Measurements from ENCODE around the gene SPNS3.

Gene SPNS3

DNA sequence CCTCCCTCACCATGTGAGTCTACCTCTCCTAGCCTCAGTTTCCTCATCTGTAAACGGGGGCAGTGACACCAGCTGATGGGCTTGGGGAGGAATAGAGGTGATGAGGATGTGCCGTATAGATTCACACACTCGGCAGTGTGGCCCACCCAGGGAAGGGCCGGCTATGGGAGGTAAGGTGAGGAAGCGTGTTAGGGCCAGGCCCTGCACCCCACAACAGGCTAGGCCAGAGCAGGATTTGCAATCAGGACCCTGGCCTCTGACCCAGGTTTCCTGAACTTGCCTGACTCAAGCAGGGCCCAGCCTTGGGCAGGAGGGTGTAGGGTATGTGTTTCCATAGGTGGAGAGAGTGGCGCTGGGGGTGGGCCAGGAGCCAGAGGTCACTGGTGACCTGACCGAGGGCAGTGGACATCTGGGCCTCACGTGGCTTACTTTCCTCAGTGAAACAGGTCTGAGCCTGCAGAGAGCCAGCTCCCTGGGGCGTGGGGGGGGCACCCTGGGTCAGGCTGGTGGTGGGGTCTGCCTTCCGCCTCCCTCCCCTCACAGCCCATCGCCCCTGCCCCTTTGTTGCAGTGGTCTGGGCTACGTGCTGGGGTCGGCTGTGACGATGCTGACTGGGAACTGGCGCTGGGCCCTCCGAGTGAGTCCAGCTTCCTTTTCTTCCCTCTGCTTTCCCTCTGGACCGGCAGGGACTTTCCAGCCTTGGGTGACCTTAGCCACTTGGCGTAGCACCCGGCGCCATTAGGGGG is 12.8 kb downstream of the SPNS3 start:
- Histone ChIP-seq H3K27ac (ENCODE audit: low read depth, low read length) (no peak overlapping the region), H3K36me3 (ENCODE audit: control insufficient read depth, insufficient read depth, low read length) (no peaks in the 10 kb centered on the region), H3K27me3 (ENCODE audit: control insufficient read depth, insufficient read depth, low read length) (no peaks in the 10 kb centered on the region), H3K9ac (ENCODE audit: low read depth, low read length) (no peak overlapping the region), H3K9me3 (ENCODE audit: control insufficient read depth, insufficient read depth, low read length) (no peaks in the 10 kb centered on the region), H3K4me1 (ENCODE audit: control insufficient read depth, insufficient read depth, low read length) (no peaks in the 10 kb centered on the region), H3K4me3 (ENCODE audit: low read depth, low read length) (no peak overlapping the region)

DNA sequence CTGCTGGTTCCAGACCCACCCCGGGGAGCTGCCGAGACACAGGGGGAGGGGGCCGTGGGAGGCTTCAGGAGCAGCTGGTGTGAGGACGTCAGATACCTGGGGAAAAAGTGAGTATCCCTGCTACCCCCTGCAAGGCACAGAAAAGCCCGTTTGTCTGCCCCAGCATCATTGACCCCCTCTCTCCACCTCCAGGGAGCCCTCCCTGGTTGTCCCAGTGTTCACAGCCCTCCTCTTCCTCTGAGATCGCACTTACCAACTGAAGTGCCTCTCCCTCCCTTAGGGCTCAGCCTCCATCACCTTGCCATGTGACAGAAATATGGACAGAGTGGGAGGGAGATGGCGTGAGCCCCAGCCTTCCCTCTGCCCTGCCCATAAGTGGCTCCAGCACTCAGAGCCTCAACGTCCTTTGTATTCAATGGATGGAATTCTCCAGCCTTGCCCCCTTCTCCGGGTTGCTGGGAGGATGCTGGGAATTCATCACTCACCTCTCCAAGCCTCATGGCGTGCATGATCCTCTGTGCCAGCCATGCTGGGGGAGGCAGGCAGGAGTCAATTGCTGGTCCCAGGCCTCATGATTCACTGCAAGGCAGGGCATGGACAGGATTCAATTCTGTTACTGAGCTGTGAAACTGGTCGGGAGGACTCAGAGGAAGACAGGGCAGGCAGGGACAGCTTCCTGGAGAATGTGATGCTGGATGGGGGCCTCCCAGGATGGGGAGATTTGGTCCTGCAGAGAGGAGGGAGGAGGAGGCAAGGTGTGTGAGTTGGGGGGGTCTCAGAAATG is 14.6 kb downstream of the SPNS3 start:
- Histone ChIP-seq H3K4me1 (ENCODE audit: control insufficient read depth, insufficient read depth, low read length) (no peaks in the 10 kb centered on the region), H3K27me3 (ENCODE audit: control insufficient read depth, insufficient read depth, low read length) (no peaks in the 10 kb centered on the region), H3K9me3 (ENCODE audit: control insufficient read depth, insufficient read depth, low read length) (no peaks in the 10 kb centered on the region), H3K36me3 (ENCODE audit: control insufficient read depth, insufficient read depth, low read length) (no peaks in the 10 kb centered on the region), H3K27ac (ENCODE audit: low read depth, low read length) (no peak overlapping the region), H3K9ac (ENCODE audit: low read depth, low read length) (no peak overlapping the region), H3K4me3 (ENCODE audit: low read depth, low read length) (no peak overlapping the region)

DNA sequence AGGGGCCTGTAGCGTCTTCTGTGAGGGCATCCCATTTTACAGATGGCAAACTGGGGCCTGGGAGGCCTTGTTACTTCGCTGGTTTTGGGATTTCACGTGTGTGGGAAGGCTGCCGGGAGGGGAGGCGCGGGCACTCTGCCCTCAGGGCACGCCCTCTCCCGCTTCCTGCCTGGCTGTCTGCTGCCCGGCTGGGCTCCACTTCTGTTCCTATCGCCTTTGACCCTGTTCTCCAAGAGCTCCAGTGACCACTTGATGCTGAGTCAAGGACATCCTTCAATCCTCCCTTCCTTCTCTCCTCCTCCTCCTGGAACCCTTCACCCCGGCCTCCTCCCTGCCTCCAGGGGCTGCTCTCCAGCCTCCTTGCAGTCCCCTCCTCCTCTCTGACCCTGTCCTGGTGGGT is 16.0 kb downstream of the SPNS3 start:
- H3K4me3 ChIP-seq (ENCODE audit: low read depth, low read length) = no peak overlapping the region
- H3K4me1 ChIP-seq (ENCODE audit: control insufficient read depth, insufficient read depth, low read length) = no peaks in the 10 kb centered on the region
- no peaks in the 10 kb centered on the region for H3K36me3 ChIP-seq (ENCODE audit: control insufficient read depth, insufficient read depth, low read length)
- H3K27ac ChIP-seq (ENCODE audit: low read depth, low read length) = no peak overlapping the region
- no peaks in the 10 kb centered on the region for H3K27me3 ChIP-seq (ENCODE audit: control insufficient read depth, insufficient read depth, low read length)
- H3K9ac ChIP-seq (ENCODE audit: low read depth, low read length) = no peak overlapping the region
- no peaks in the 10 kb centered on the region for H3K9me3 ChIP-seq (ENCODE audit: control insufficient read depth, insufficient read depth, low read length)

DNA sequence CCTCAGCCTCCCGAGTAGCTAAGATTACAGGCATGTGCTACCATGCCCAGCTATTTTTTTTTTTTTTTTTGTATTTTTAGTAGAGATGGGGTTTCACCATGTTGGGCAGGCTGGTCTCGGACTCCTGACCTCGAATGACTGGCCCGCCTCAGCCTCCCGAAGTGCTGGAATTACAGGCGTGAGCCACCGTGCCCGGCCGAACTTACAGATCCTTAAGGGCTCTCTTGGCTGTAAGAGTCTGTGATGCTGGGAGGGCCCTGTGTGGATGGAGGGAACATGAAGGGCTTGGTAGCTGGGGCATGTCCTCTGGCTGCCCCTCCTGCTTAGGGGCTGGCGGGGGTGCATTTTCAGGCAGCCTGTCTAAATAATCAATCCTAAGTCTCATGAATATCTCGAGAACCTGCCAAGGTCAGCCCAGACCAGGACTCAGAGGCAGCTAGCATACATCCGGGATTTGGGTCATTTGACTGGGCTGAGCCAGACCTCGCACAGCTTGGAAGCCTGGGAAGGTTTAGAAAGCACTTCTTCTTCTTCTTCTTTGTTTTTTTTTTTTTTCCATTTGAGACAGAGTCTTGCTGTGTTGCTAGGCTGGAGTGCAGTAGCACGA is 17.1 kb downstream of the SPNS3 start:
- Histone ChIP-seq H3K27ac (ENCODE audit: low read depth, low read length) (no peak overlapping the region), H3K36me3 (ENCODE audit: control insufficient read depth, insufficient read depth, low read length) (no peaks in the 10 kb centered on the region), H3K9ac (ENCODE audit: low read depth, low read length) (no peak overlapping the region), H3K4me1 (ENCODE audit: control insufficient read depth, insufficient read depth, low read length) (no peaks in the 10 kb centered on the region), H3K27me3 (ENCODE audit: control insufficient read depth, insufficient read depth, low read length) (no peaks in the 10 kb centered on the region), H3K9me3 (ENCODE audit: control insufficient read depth, insufficient read depth, low read length) (no peaks in the 10 kb centered on the region), H3K4me3 (ENCODE audit: low read depth, low read length) (no peak overlapping the region)

DNA sequence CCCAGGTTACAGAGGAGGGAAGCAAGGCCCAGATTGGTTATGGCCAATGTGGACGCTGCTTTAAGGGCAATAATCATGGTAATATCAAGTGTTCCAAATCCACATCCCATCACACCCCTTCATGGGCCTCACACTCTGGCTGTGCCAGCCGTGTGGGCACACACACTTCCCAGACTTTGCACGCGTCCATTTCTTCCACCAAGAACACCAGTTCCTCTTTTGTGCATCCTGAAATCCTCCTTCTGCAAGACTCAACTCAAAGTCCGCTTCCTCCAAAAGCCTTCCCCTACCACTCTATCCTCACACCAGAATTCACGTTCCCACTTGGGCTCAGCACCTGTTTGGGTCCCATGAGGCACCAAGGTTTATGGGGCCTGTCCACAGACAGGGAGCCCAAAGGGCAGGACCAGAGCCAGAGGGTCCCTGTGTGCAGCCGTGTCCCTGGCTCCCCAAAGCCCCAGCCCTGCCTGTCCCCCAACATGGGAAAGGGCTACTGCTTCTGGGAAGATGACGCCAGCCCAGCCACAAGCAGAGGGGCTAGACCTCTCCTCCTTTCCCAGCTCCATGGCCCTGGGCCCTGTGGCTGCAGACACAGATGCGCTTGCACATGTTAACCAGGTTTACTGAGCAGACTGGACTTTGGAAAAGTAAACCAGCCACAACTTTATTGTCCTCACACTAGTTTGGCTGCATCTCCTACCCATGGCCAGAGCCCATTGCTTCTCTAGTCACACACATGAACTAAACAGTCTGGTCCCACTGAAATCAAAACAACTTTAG is 20.3 kb downstream of the SPNS3 start:
- no peak overlapping the region for H3K4me3 ChIP-seq (ENCODE audit: low read depth, low read length)
- no peak overlapping the region for H3K27ac ChIP-seq (ENCODE audit: low read depth, low read length)
- H3K9me3 ChIP-seq (ENCODE audit: control insufficient read depth, insufficient read depth, low read length) = no peaks in the 10 kb centered on the region
- no peaks in the 10 kb centered on the region for H3K27me3 ChIP-seq (ENCODE audit: control insufficient read depth, insufficient read depth, low read length)
- no peaks in the 10 kb centered on the region for H3K36me3 ChIP-seq (ENCODE audit: control insufficient read depth, insufficient read depth, low read length)
- H3K4me1 ChIP-seq (ENCODE audit: control insufficient read depth, insufficient read depth, low read length) = no peaks in the 10 kb centered on the region
- H3K9ac ChIP-seq (ENCODE audit: low read depth, low read length) = no peak overlapping the region

DNA sequence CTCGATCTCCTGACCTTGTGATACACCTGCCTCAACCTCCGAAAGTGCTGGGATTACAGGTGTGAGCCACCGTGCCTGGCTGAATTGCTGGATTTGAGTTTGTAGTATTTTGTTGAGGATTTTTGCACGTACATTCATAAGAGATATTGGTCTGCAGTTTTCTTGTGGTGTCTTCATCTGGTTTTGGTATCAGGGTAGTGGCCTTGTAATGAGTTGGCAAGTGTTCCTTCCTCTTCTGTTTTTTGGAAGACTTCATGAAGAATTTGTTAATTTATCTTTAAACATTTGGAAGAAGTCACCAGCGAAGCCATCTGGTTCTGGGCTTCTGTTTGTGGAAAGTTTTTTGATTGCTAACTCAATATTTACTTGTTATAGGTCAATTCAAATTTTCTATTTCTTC is 26.9 kb downstream of the SPNS3 start:
- H3K36me3 ChIP-seq (ENCODE audit: control insufficient read depth, insufficient read depth, low read length) = no peaks in the 10 kb centered on the region
- H3K9me3 ChIP-seq (ENCODE audit: control insufficient read depth, insufficient read depth, low read length) = no peaks in the 10 kb centered on the region
- no peak overlapping the region for H3K9ac ChIP-seq (ENCODE audit: low read depth, low read length)
- H3K4me3 ChIP-seq (ENCODE audit: low read depth, low read length) = no peak overlapping the region
- H3K27ac ChIP-seq (ENCODE audit: low read depth, low read length) = no peak overlapping the region
- H3K27me3 ChIP-seq (ENCODE audit: control insufficient read depth, insufficient read depth, low read length) = no peaks in the 10 kb centered on the region
- H3K4me1 ChIP-seq (ENCODE audit: control insufficient read depth, insufficient read depth, low read length) = no peaks in the 10 kb centered on the region

DNA sequence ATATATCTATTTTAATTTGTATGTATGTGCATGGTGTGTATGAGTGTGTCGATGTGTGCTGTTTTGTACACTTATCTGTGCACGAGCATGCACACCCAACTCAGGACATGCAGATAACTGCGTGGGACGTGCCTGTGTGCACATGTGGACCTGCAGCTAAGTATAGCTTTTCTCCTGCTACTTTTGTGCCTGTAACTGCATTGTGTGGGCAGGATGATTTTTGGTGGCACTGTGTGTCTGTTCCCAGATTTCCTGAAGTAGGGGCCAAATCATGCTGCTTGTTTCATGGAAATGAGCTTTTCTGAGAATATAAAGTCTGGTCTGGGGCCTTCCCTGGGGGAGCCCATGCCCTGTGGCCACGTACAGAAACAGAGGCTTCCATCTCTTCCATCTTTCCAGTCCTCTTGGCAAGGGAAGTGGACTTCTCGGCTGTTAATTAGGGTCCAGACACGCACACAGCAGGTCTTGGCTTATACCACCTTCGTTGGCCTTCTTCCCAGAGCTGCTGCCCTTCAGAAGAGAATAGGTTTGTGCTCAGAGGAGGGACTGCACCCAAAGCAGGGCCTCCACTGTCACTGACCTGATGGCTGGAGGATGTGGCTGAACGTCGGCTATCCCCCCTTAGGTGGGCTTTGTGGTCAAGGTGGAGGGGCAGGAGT is 30.2 kb downstream of the SPNS3 start:
- H3K4me3 ChIP-seq (ENCODE audit: low read depth, low read length) = no peak overlapping the region
- no peak overlapping the region for H3K27ac ChIP-seq (ENCODE audit: low read depth, low read length)
- no peak overlapping the region for H3K9ac ChIP-seq (ENCODE audit: low read depth, low read length)
- no peaks in the 10 kb centered on the region for H3K27me3 ChIP-seq (ENCODE audit: control insufficient read depth, insufficient read depth, low read length)
- H3K4me1 ChIP-seq (ENCODE audit: control insufficient read depth, insufficient read depth, low read length) = no peaks in the 10 kb centered on the region
- H3K36me3 ChIP-seq (ENCODE audit: control insufficient read depth, insufficient read depth, low read length) = no peaks in the 10 kb centered on the region
- H3K9me3 ChIP-seq (ENCODE audit: control insufficient read depth, insufficient read depth, low read length) = no peaks in the 10 kb centered on the region

DNA sequence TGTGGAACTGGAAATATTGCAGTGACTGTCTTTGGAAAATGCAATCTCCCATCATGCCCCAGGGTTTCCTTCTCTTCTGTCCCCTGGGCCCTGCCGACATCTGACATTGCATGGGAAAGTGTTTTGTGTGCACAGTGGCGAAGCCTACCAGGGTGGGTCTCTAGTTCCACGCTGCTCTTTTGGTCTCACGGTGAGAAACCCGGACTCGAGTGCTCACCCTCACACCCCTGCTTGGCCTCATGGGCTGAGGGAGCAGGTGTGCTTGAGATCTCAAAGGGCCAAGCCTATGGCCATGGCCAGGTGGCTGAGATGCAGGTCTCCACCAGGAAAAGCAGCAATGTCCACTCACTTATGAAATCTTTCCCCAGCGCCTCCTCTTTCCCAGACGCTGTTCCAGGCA is 32.0 kb downstream of the SPNS3 start:
- Histone ChIP-seq H3K27ac (ENCODE audit: low read depth, low read length) (no peak overlapping the region), H3K4me3 (ENCODE audit: low read depth, low read length) (no peak overlapping the region), H3K9ac (ENCODE audit: low read depth, low read length) (no peak overlapping the region), H3K4me1 (ENCODE audit: control insufficient read depth, insufficient read depth, low read length) (no peaks in the 10 kb centered on the region), H3K27me3 (ENCODE audit: control insufficient read depth, insufficient read depth, low read length) (no peaks in the 10 kb centered on the region), H3K9me3 (ENCODE audit: control insufficient read depth, insufficient read depth, low read length) (no peaks in the 10 kb centered on the region), H3K36me3 (ENCODE audit: control insufficient read depth, insufficient read depth, low read length) (no peaks in the 10 kb centered on the region)

DNA sequence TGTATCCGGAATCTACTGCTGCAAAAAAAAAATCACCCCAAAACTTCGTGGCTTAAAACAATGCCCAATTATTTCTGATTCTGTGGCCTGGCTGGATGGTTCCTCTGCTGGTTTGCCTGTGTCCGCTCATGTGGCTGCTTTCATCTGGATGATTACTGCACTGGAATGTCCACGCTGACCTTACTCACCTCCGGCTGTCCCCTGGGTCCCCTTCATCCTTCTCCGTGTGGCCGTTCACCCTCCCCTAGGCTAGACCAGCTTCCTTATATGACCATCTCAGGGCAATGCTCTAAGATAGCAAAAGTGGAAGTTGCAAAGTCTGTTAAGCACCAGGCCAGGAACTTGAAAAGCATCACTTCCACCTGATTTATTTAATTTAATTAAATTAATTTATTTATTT is 33.5 kb downstream of the SPNS3 start:
- Histone ChIP-seq H3K27me3 (ENCODE audit: control insufficient read depth, insufficient read depth, low read length) (no peaks in the 10 kb centered on the region), H3K4me3 (ENCODE audit: low read depth, low read length) (no peak overlapping the region), H3K9ac (ENCODE audit: low read depth, low read length) (no peak overlapping the region), H3K27ac (ENCODE audit: low read depth, low read length) (no peak overlapping the region), H3K9me3 (ENCODE audit: control insufficient read depth, insufficient read depth, low read length) (no peaks in the 10 kb centered on the region), H3K4me1 (ENCODE audit: control insufficient read depth, insufficient read depth, low read length) (no peaks in the 10 kb centered on the region), H3K36me3 (ENCODE audit: control insufficient read depth, insufficient read depth, low read length) (no peaks in the 10 kb centered on the region)

DNA sequence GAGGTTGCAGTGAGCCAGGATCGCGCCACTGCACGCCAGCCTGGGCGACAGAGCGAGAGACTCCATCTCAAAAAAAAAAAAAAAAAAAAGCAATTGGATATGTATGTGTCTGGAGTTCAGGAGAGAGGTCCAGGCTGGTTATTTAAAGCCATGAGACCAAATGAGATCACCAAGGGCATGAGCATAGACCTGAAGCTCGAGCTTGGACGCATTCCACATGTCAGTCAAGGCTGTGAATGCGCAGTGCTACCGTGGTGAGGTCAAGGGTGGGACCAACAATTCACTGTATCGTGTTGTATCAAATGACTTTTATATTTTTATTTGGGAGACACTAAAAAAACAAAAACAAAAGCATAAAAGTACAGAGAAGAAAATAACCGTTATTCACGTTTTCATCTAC is 35.8 kb downstream of the SPNS3 start:
- Histone ChIP-seq H3K4me1 (ENCODE audit: control insufficient read depth, insufficient read depth, low read length) (no peaks in the 10 kb centered on the region), H3K4me3 (ENCODE audit: low read depth, low read length) (no peak overlapping the region), H3K27me3 (ENCODE audit: control insufficient read depth, insufficient read depth, low read length) (no peaks in the 10 kb centered on the region), H3K27ac (ENCODE audit: low read depth, low read length) (no peak overlapping the region), H3K9ac (ENCODE audit: low read depth, low read length) (no peak overlapping the region), H3K36me3 (ENCODE audit: control insufficient read depth, insufficient read depth, low read length) (no peaks in the 10 kb centered on the region), H3K9me3 (ENCODE audit: control insufficient read depth, insufficient read depth, low read length) (no peaks in the 10 kb centered on the region)
